SK-N-SH (cell line): ENCODE data around the gene AGAP1. TPM values are rescaled to one million over a fixed set of nuclear protein-coding genes. Genes with fewer than 3 reads are reported as not detected.

Source experiments
- CTCF ChIA-PET: fragments of 300-600, 350-600 bp; formaldehyde crosslinking; extraction: SDS; loops from one replicate; lab custom pipeline; 2021; lab: Yijun Ruan, JAX
- POLR2A ChIA-PET: fragments of 350-600 bp; sonication (Branson Sonifier 250); formaldehyde crosslinking; extraction: SDS; loops from one replicate; lab custom pipeline; 2020; ENCODE audit warnings: antibody characterized with exemption, inconsistent platforms; lab: Yijun Ruan, JAX
- DNase-seq: peaks from one replicate; pipeline ENCODE4 v3.0.0; 2012
- H2AFZ ChIP-seq: fragments of 200-600 bp; sonication (generic); 2 replicates; pipeline ENCODE4 v1.8.1; 2016; ENCODE audit warnings: antibody characterized with exemption, mild to moderate bottlenecking, low read depth
- H3F3A ChIP-seq: fragments of 200-600 bp; sonication (generic); replicated peaks from 2 replicates; pipeline ENCODE3; 2016; ENCODE audit warnings: antibody characterized with exemption, mild to moderate bottlenecking; ENCODE audit not compliant: insufficient read depth
- H3K27ac ChIP-seq, 2 experiments: fragments of 200-500 bp in 1 of 2; fragments of 200-600 bp in 1 of 2; sonication (Bioruptor generic) in 1 of 2; sonication (generic), shearing (Covaris generic) in 1 of 2; 2 replicates each; pipeline versions ENCODE4 v1.5.1 to v1.6.1; 2014 to 2016; ENCODE audit warnings: low read depth in 2 of 2, inconsistent platforms in 1 of 2, low read length in 1 of 2, mild to moderate bottlenecking in 1 of 2, mixed read lengths in 1 of 2
- H3K27me3 ChIP-seq: fragments of 200-600 bp; sonication (generic), shearing (Covaris generic); 2 replicates; pipeline ENCODE4 v1.6.1; 2016; ENCODE audit warnings: mixed run types; ENCODE audit not compliant: insufficient read depth
- H3K36me3 ChIP-seq, 2 experiments: fragments of 200-500 bp in 1 of 2; fragments of 200-600 bp in 1 of 2; sonication (Bioruptor generic) in 1 of 2; sonication (generic) in 1 of 2; replicated peaks in 1 of 2; 2 replicates each; pipeline versions ENCODE3 to v1.5.1; 2014 to 2016; ENCODE audit warnings: low read length in 1 of 2, mild to moderate bottlenecking in 1 of 2; ENCODE audit not compliant: insufficient read depth in 2 of 2, control insufficient read depth in 1 of 2
- H3K4me1 ChIP-seq, 2 experiments: fragments of 200-500 bp in 1 of 2; fragments of 200-600 bp in 1 of 2; sonication (Bioruptor generic) in 1 of 2; sonication (generic), shearing (Covaris generic) in 1 of 2; 2 replicates each; pipeline versions ENCODE4 v1.5.1 to v1.6.1; 2014 to 2016; ENCODE audit warnings: low read depth in 1 of 2, low read length in 1 of 2, mixed run types in 1 of 2; ENCODE audit not compliant: insufficient read depth in 2 of 2, control insufficient read depth in 1 of 2
- H3K4me2 ChIP-seq: fragments of 200-600 bp; sonication (generic), shearing (Covaris generic); 2 replicates; pipeline ENCODE4 v1.6.1; 2017; ENCODE audit warnings: mixed run types
- H3K4me3 ChIP-seq, 2 experiments: fragments of 200-500 bp in 1 of 2; fragments of 200-600 bp in 1 of 2; sonication (Bioruptor generic) in 1 of 2; sonication (generic), shearing (Covaris generic) in 1 of 2; 2 replicates each; pipeline versions ENCODE4 v1.5.1 to v1.8.1; 2014 to 2016; ENCODE audit warnings: low read depth in 2 of 2, inconsistent platforms in 1 of 2, low read length in 1 of 2, mild to moderate bottlenecking in 1 of 2, mixed read lengths in 1 of 2, moderate library complexity in 1 of 2
- H3K79me2 ChIP-seq: fragments of 200-600 bp; sonication (generic); 2 replicates; pipeline ENCODE4 v1.8.1; 2017; ENCODE audit warnings: mild to moderate bottlenecking; ENCODE audit not compliant: insufficient read depth
- H3K9ac ChIP-seq: fragments of 200-600 bp; sonication (generic); 2 replicates; pipeline ENCODE4 v1.6.1; 2017; ENCODE audit warnings: mixed run types
- H3K9me2 ChIP-seq: fragments of 200-600 bp; sonication (generic); 2 replicates; pipeline ENCODE4 v1.6.1; 2017; ENCODE audit warnings: mixed run types
- H3K9me3 ChIP-seq: fragments of 200-600 bp; sonication (generic); 2 replicates; pipeline ENCODE4 v1.6.1; 2017; ENCODE audit warnings: mixed run types, mild to moderate bottlenecking, moderate library complexity
- H4K20me1 ChIP-seq: fragments of 200-600 bp; sonication (generic); 2 replicates; pipeline ENCODE4 v1.6.1; 2017; ENCODE audit warnings: mild to moderate bottlenecking, mixed run types; ENCODE audit not compliant: insufficient read depth
- EZH2phosphoT487 ChIP-seq: fragments of 200-600 bp; sonication (generic); IDR thresholded peaks from 2 replicates; pipeline ENCODE4 v1.6.1; 2017; ENCODE audit warnings: low read depth, mixed run types, mild to moderate bottlenecking, antibody characterized with exemption, moderate library complexity, borderline replicate concordance
- NFIC ChIP-seq: IDR thresholded peaks from 2 replicates; pipeline ENCODE4 v1.4.0; 2012; ENCODE audit warnings: borderline replicate concordance
- NRF1 ChIP-seq: IDR thresholded peaks from 2 replicates; pipeline ENCODE4 v1.6.1; 2012; ENCODE audit warnings: low read depth, mild to moderate bottlenecking, low read length
- POLR2AphosphoS5 ChIP-seq: IDR thresholded peaks from 2 replicates; pipeline ENCODE4 v1.6.1; 2012; ENCODE audit warnings: low read depth, low read length
- RAD21 ChIP-seq: IDR thresholded peaks from 2 replicates; pipeline ENCODE4 v1.6.1; 2012; ENCODE audit warnings: mild to moderate bottlenecking, low read length
- RFX5 ChIP-seq: IDR thresholded peaks from 2 replicates; pipeline ENCODE4 v1.6.1; 2012; ENCODE audit warnings: mild to moderate bottlenecking, improper control_type of control experiment, low read length
- RXRA ChIP-seq: IDR thresholded peaks from 2 replicates; pipeline ENCODE4 v1.4.0; 2012; ENCODE audit warnings: low read depth, mild to moderate bottlenecking, borderline replicate concordance
- SMC3 ChIP-seq: IDR thresholded peaks from 2 replicates; pipeline ENCODE4 v1.6.1; 2012; ENCODE audit warnings: low read depth, low read length, improper control_type of control experiment
- WGBS: methylation state at CpG from one replicate; pipeline ENCODE4 v1.1.6; 2017; ENCODE audit warnings: low lambda C conversion rate; 5-methylcytosine and 5-hydroxymethylcytosine counted together
- polyA plus RNA-seq, 3 experiments: library from polyadenylated mRNA; depleted of rRNA; stranded (reverse); fragments of >200 nt; gene quantifications; 2 replicates each; pipeline ENCODE4 v1.2.3, GENCODE V29; 2012
- TF ChIP-seq, protein P1 (sequence below): fragments of 200-600 bp; sonication (generic); IDR thresholded peaks from 2 replicates; pipeline ENCODE4 v1.6.1; 2017; ENCODE audit warnings: antibody characterized with exemption, mild to moderate bottlenecking, moderate library complexity

AGAP1 gene
- polyA plus RNA-seq, 1 of the 3 experiments (the other 2 are of a cell fraction) = 8.8 TPM

DNA sequence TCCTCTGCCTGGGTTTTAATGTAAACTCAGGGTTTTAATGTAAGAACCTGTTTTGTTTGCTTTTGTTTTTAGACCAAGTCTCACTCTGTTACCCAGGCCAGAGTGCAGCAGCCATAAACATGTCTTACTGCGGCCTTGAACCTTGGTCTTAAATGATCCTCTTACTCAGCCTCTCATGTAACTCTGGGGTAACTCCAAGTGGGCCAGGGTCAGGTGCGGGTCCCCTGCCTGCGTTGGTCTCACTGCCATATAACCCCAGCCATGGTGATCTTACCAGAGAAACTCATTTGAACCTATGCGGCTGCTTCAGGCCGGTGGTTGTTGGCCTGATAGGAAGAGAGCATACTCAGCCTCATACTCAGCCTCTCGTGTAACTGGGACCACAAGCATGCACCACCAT, 89.3 kb downstream of the AGAP1 start (continued):
- TF ChIP-seq, protein P1, sequence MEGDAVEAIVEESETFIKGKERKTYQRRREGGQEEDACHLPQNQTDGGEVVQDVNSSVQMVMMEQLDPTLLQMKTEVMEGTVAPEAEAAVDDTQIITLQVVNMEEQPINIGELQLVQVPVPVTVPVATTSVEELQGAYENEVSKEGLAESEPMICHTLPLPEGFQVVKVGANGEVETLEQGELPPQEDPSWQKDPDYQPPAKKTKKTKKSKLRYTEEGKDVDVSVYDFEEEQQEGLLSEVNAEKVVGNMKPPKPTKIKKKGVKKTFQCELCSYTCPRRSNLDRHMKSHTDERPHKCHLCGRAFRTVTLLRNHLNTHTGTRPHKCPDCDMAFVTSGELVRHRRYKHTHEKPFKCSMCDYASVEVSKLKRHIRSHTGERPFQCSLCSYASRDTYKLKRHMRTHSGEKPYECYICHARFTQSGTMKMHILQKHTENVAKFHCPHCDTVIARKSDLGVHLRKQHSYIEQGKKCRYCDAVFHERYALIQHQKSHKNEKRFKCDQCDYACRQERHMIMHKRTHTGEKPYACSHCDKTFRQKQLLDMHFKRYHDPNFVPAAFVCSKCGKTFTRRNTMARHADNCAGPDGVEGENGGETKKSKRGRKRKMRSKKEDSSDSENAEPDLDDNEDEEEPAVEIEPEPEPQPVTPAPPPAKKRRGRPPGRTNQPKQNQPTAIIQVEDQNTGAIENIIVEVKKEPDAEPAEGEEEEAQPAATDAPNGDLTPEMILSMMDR = no peak

DNA sequence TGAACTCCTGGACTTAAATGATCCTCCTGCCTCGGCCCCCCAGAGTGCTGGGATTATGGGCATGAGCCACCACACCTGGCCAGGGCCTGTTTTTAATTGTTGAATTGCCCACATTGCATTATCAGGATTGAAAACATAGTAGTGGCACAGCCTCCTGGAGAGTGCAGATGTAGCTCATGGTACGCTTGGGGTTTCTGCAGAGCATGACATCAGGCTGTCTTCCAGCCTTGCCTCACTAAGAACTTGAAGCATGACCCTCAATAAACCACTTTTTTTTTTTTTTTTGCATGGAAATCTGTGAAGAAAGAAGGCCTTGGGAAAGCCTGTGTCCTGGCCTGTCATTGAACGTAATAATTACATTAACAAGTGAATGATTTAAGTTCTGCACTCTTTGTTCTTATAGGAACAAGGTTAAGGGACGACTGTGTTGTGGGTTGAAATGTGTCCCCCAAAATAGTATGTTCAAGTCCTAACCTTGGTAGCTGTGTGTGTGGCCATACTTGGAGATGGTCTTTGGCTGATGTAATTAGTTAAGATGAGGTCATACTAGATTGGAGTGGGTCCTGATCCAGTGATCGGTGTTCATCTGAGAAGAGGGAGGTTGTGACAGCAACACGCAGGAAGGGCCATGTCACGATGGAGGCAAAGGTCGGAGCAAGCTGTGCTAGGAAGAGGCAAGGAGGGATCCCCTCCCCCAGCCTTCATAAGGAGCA, 90.2 kb downstream of the AGAP1 start:
- ChIA-PET CTCF (interaction anchor here (0.6 to 1.3 kb wide), 4 partner anchors 9 to 449 kb away, joined by 3 to 6 read pairs (median 3); no protein-coding TSS in a partner anchor), POLR2A (no interaction called here)
- Histone ChIP-seq H3K9me3 (no peaks in the 10 kb centered on the region), H3K9me2 (no peaks in the 10 kb centered on the region), H3K27me3 (no peaks in the 10 kb centered on the region), H3K27ac (no peak overlapping the region), H3K4me2 (no peak overlapping the region), H3K79me2 (peaks cover 14% of the 10 kb centered on the region; the same call in 1 of the 2 replicates), H3K4me3 (no peak overlapping the region), H2AFZ (no peak overlapping the region), H3K9ac (no peak overlapping the region), H3K4me1 (no peaks in the 10 kb centered on the region; a peak in 1 of 4 replicates), H3K36me3 (no peaks in the 10 kb centered on the region), H4K20me1 (0 out of 2 replicates have a peak, but pooled peaks cover 8% of the 10 kb centered on the region), H3F3A (no peaks in the 10 kb centered on the region)
- TF ChIP-seq RXRA = no peak
- no peak for TF ChIP-seq EZH2phosphoT487
- WGBS = 82% methylated on average over 8 of the region's 8 CpGs
- DNase-seq = no peak

DNA sequence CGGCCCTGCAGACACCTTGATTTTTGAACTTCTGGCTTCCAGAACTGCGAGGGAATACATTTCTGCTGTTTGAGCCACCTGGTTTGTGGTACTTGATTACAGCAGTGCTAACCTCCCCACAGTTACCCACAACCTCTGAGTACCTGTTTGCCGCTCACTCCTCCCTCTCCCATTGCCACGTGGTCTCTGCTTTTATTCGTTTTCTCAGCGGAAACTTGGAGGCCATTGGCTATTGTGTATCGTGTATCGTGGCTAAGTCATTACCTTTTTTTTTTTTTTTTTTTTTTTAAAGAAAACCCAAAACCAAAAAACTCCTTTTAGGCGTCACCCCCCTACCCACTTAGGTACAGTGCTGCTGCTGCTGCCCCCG, 90.8 kb downstream of the AGAP1 start:
- Histone ChIP-seq H3K9ac (no peak overlapping the region), H2AFZ (no peak overlapping the region), H3F3A (no peaks in the 10 kb centered on the region), H3K4me2 (no peak overlapping the region), H3K9me3 (no peaks in the 10 kb centered on the region), H3K27ac (no peak overlapping the region), H3K4me1 (no peaks in the 10 kb centered on the region; a peak in 1 of 4 replicates), H3K79me2 (peaks cover 14% of the 10 kb centered on the region; the same call in 1 of the 2 replicates), H3K36me3 (no peaks in the 10 kb centered on the region), H3K27me3 (no peaks in the 10 kb centered on the region), H3K4me3 (no peak overlapping the region), H3K9me2 (no peaks in the 10 kb centered on the region), H4K20me1 (0 out of 2 replicates have a peak, but pooled peaks cover 8% of the 10 kb centered on the region)
- no peak for TF ChIP-seq NRF1
- TF ChIP-seq NFIC = no peak
- TF ChIP-seq RAD21 = no peak
- TF ChIP-seq POLR2AphosphoS5 = no peak
- TF ChIP-seq RFX5 = no peak
- no peak for TF ChIP-seq SMC3
- ChIA-PET POLR2A (no interaction called here), CTCF (interaction anchor here (0.7 to 1.7 kb wide), 4 partner anchors 9 to 449 kb away, joined by 3 to 6 read pairs (median 4); no protein-coding TSS in a partner anchor)
- DNase-seq = no peak
- WGBS = 85% methylated on average over 10 of the region's 10 CpGs
